Right lobe of liver (tissue), 4 donors: ENCODE data around the gene PDZK1.

Experiments used
- CTCF ChIP-seq, 4 donors: fragments of 200-600 bp in 3 of 4; fragments of 450-650 bp in 1 of 4; IDR thresholded peaks; one replicate each; pipeline versions ENCODE4 v1.5.1 to v1.8.0; 2016 to 2022; ENCODE audit warnings: antibody characterized with exemption in 4 of 4, mild to moderate bottlenecking in 2 of 4
- POLR2A ChIP-seq: fragments of 450-650 bp; IDR thresholded peaks from one replicate; pipeline ENCODE4 v1.6.1; 2017; ENCODE audit warnings: antibody characterized with exemption, mild to moderate bottlenecking
- donor health status: DM: no; HTN: no; CAD: no.
- donor health status: DM: no; HTN: no; CAD: no.
- donor health status: DM: no; HTN: yes; CAD: no.

GRCh38 chr1:145730900-145731299 lies 23.7 kb upstream of the PDZK1 start:
- TF ChIP-seq CTCF (IDR thresholded peaks at IDR 0.05) (no peak), POLR2A (no peak)
